ENCODE measurements around the gene OR6Y1.

OR6Y1 gene

GRCh38 chr1:158496374-158496773, 57.8 kb downstream of the OR6Y1 start:
- no peak for DNase-seq

DNA sequence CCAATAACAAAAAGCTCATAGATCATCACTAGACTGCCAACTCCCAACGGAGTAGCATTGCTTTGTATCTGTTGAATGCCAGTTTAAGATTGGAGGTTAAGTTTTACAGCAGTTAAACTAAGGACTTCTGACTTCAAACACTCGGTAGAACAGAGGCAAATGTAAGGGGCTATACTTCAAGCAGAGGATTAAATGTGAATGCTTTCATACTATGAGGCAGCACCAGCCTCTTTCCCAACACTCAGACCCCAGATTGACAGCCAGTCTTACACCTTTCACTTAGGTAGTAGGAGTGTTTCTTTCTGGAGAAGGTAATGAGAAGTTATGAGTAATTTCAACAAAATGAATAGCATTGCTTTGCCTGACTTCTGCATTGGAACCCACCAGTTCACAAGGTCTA, 59.4 kb downstream of the OR6Y1 start:
- no peak for DNase-seq
